ENCODE results near the gene ECT2L.

GRCh38 chr6:138824482-138825144 is 28.7 kb downstream of the ECT2L start:
- no peak for TF ChIP-seq CTCF (conservative IDR thresholded peaks at IDR 0.05 in 1 of 2, IDR thresholded peaks at IDR 0.05 in 1 of 2; ENCODE audit: low read depth in 1 of 2, low read length in 2 of 2)
- no peak for TF ChIP-seq EZH2 (IDR thresholded peaks at IDR 0.05; ENCODE audit: low read length, missing control alignments)
